ENCODE data around the gene MYCL.
"Not testable (repeated sequence)": the region's sequence is repeated elsewhere in the genome, so short reads cannot be mapped to it uniquely, and the experiment has no call there.

The MYCL gene

DNA sequence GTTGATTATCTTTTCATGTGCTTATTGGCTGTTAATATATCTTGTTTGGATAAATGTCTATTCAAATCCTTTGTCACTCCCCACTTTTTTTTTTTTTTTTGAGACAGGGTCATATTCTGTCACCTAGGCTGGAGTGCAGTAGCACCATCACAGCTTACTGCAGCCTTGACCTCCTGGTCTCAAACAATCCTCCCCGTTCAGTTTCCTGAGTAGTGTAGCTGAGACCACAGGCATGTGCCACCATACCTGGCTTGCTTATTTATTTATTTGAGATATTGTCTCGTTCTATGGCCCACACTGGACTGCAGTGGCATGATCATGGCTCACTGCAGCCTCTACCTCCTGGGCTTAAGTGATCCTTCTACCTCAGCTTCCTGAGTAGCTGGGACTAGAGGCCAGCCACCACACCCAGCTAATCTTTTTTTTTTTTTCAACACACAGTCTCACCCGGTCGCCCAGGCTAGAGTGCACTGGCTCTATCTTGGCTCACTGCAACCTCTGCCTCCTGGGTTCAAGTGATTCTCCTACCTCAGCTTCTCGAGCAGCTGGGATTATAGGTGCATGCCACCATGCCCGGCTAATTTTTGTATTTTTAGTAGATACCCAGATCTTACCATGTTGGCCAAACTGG, 13.9 kb upstream of the MYCL start:
- no peak for DNase-seq

DNA sequence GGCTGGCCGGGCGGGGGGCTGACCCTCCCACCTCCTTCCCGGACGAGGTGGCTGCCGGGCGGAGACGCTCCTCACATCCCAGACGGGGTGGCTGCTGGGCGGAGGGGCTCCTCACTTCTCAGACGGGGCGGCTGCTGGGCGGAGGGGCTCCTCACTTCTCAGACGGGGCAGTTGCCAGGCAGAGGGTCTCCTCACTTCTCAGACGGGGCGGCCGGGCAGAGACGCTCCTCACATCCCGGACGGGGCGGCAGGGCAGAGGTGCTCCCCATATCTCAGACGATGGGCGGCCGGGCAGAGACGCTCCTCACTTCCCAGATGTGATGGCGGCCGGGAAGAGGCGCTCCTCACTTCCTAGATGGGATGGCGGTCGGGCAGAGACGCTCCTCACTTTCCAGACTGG, 11.4 kb upstream of the MYCL start:
- not testable (repeated sequence) for DNase-seq

DNA sequence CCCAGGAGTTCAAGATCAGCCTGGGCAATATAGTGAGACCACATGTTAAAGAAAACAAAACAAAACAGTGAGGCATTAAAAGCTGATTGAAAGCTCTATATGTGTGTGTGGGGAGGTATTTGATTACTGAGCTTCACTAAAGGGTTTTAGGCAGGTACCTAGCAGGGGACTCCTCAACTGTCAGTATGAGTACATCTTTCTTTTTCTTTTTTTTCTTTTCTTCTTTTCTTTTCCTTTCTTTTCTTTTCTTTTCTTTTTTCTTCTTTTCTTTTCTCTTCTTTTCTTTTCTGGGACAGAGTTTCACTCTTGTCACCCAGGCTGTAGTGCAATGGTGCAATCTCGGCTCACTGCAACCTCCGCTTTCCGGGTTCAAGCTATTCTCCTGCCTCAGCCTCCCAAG, 8.5 kb upstream of the MYCL start:
- no peak for DNase-seq

DNA sequence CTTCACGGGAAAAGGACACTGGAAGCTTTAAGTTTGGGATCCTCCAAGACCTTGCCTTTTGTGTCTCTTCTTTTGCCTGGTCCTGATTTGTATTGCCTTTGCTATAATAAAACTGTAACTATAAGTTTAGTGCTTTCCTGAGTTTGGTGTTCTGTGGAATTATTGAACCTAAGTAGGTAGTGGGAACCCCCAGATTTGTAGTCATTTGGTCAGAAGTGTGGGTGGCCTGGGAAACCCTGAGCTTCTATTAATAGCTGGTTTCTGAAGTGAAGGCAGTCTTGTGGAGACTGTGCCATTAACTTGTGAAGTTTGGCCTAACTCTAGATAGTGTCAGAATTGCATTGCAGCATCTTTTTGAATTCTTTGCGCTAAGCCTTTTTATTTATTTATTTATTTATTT, 6.8 kb upstream of the MYCL start:
- no peak for DNase-seq

DNA sequence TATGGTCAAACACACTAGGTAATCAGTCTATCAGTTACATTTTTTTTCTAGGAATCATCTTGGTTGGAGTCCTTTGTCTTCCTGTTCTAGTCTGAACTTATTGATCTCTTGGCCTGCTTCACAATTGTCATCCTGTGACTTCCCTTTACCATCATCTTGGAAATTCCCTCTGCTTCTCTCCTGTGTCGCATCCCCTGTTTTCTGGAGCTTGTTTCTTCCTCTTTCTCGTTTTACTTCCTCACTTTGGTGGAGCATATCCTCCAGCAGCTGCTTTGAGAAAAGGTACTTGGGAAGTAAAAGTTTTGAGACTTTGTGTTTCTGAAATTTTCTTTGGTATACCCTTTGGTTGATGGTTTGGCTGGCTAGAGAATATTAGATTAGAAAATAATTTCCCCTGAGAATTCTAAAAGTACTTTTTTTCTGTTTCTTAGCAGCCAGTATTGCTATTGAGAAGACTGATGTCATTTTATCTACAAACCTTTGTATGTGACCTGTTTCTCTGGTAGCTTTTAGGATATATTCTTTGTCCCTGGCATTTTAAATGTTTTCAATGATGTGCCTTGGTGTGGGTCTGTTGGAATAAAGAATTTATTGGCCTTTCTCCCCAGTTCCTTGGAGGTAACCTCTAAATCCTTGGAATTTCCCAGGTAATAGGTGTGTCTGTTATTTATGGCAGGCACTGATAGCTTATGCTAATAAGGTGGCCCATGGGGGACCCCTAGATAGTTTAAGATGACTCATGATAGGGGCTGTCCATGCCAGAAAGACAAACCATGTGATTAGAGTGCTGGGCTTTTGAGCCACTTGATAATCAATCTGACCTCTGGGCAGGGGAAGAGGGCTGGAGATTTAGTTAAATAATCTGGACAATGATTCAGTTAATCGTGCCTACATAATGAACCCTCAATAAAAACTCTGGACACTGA, 6.1 kb upstream of the MYCL start:
- no peak for DNase-seq

DNA sequence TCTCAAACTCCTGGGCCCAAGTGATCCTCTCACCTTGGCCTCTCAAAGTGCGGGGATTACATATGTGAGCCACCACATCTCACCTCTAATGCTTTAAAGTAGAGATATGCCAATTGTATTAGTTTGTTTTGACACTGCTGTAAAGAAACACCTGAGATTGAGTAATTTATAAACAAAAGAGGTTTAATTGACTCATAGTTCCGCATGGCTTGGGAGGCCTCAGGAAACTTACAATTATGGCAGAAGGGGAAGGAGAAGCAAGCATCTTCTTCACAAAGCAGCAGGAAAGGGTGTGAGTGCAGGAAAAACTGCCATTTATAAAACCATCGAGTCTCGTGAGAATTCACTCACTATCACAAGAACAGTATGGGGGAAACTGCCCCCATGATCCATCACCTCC, 3.5 kb upstream of the MYCL start:
- DNase-seq: no peak

DNA sequence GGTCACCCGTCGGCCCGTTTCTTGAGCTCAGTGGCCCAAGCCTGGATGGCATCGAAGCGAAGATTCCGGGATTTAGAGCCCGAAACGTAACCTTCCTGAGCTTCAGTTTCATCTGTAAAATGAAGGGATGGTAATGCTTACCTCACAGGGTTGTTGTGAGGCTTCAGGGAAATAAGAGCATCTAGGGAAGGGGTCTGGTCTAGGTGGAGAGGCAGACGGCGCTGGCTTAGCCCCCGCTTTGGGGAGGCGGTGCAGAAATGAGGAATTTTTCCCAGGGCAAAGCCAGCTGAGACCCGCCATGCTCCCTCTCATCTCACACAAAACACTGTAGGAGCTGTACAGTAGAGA, 717 bp upstream of the MYCL start:
- DNase-seq: no peak

DNA sequence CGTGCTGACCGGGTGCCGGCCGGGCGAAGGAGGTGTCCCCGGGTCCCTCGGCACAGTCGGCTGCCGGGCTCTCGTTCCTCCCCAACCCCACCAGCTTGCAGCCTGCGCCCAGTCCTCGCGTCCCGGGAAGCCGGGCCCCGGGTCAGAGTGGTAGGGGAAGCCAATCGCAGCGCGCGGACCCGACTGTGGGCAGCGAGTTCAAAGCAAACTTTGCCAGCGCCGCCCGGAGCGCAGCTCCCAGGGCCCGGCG, 328 bp downstream of the MYCL start:
- DNase-seq: no peak

DNA sequence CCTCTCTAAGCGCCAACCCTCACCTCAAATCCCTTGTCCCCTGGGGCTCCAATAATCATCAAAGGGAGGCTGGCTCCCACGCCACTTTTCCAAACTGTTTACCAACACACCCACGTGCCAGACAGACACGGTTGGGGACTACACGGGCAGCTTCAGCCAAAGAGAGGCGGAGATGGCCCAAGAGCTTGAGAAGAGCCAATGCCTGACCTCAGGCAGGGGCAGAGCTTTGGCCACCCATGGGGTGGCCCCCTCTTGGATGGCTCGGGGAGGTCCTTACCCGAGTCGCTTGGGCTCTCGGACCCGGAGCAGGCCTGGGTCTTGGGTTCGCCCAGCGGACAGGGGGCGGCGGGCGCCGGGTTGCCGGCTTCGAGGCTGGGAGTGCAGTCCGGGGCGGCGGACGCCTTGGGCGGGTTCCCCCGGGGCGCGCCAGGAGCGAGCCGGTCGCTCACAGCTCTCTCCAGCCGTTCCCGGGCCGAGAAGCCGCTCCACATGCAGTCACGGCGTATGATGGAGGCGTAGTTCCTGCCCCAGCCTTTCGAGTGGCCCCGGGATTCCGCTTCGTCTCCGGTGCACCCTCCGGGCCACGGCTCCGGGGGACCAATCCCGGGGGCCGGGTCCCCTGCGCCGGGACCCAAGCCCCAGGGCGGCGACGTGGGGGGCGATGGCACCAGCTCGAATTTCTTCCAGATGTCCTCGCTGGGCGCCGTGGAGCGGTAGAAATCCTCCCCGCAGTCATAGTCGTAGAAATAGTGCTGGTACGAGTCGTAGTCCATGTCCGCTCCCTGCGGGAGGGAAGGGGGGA, 854 bp downstream of the MYCL start:
- no peak for DNase-seq

DNA sequence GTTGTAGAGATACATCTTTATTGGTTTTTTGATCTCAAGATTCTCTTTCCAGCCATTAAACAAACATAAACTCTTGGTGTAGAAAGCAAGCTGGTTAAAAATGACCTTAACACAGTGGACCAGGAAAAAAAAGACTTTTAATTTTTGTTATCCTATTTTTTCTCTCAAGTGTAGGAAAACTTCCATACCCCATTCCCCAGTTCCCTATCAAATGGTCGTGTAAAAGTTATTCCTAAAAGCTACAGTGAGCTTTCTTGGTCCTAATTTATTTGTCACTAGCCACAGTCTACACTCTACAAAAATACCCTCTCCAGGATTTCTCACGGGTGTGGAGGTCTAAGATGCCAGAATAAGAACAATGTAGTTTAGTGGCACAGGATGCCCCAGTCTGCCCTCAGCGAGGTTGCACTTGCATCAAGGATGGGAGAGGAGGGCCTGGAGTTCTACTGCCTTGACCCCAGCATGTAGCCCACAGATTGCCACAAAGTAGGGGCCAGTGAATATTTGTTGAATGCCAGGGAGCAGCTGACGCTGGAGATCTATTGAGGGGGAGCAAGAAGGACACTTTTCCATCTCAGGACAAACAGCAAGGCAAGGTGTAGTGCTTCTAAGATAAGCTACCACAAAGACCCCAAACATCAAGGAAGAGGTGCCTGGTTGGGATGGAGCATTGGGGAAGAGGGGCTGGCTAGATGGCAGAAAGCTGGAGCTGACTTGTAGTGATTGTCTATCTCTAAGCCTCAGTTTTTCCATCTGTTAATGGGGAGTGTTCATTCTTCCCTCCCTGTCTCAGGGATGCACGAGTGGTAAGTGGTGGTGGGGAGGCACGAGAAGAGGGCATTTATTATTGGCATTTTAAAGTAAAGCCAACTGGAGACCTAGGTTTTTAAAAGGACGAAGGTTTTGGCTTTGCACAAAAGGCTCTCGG, 1.8 kb downstream of the MYCL start:
- DNase-seq: no peak

DNA sequence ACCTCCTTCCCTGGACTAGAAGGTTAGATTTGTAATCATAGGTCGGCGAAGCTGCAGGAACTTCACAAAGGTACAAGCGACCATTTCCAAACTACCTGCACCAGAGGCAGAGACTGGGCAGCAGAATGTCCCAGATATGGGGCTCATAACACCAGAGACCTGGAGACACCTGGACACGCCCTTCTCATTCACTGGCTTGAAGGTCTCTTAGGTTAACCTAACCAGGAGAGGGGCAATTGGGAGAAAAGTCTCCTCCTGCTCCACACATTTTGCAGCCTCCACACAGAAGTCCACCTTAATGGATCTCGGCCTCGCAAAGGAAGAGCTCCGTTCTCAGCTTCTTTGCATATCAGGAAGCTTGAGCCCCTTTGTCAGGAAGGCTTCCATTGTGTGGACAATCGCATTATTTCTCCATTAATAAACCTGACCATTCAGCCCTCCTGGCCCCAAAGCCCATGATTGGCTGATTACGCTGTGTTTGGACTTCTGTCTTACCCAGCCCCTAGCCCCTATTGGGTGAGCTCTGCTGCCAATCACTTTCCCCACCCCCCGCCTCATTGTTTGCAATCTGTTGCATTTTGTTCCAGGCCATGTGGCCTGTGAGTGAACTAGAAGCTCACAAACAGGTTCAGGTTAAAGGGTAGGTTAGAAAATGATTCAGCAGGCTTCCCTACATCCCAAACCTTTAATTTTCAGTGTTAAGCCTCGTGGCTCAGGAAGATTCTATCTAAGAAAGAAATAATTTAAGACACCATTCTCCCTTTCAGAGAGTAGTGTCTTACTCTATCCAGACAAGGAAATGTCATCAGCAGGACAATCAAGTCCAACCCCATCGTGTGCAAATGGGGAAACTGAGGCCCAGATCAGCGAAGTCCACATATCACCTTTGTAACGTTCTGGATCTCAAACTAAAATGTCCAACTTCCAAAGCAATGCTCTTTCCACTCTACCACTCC, 2.8 kb downstream of the MYCL start:
- DNase-seq: peak; percentile 15 to 43

DNA sequence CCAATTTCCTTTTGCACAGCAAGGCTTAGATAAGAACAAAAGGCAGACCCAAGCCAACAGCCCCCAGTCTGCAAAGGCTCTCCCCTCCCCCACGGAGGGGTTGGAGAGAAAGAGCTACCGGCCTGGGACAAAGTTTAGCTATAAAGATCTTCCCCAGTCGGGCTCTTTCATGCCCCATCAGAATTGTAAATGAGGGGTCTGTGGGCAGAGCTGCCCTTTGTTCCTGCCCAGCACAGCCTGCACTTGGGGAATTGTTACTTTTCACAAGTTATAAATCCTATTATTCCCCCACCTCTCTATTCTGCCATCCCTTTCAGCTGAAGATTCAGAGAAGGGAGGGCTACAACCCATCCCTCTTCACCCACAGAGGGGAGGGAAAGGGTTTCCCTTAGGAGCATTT, 3.5 kb downstream of the MYCL start:
- DNase-seq: no peak

DNA sequence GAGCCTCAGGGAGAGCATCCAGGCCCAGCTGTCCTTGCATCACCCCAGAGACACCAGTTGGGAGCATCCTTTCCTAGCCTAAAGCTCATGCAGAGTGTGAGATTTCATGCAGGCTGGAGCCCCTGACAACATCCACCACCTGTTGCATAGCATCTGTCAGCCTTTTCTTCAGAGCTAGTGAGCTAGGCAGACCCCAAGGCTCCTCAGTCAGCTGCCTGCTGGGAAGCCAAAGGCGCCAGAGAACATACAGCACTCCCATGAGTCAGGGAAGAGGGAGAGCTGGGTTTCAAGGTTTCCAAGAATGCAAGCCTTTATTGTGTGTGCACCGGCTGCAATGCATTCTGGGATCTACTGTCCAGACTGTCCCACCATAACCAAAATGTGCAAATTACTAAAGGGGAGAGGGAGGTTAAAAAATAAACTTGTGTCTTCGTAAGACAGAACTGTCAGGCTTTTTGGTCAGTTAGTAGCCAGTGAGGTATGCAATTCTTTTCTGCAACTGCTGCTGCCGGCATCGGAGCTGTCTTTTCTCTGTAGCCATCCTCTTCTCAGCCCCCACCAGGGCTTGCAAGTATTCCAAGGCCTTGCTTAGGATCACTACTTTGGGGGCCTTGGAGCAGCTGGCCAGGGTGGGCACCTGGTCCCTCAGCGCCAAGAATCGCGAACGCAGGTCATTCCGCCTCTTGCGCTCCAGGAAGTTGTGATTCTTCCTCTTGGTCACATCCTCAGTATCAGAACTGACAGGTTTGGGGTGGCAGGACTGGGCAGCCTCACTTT, 4.6 kb downstream of the MYCL start:
- no peak for DNase-seq

DNA sequence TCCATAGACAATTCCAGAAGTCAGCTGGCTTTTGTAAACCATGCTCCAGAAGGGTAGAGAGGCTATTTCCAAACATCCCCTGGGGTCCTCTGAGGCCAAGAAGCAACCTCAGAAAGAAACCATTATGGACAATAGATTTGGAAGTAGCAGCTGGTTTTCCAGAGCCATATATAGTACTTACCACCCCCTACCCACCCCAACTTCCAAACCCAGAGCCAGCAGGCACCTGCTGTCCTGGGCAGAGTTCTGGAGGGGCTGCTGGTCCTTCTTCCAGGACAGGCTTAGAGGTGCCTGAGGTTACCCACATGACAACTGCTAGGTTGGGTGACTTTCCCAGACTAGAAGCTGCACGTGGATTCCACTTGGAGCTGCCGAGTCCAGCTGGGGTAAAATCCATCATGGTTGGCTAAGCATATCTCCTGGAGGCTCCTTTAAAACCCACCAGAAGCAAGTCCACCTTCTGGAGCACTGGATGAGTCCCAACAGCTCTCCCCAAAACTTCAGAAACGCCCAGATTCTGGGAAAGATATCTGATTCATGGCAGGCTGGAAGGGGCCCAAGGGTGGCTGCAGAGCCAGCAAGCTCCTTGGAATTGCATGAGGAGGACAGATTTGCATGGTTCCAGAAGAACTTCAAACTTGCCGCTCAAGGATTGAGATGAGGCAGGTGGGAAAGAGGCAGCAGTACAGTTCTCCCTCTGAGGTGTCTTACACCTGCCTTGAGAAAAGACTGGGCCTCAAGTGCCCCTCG, 5.8 kb downstream of the MYCL start:
- DNase-seq: no peak

DNA sequence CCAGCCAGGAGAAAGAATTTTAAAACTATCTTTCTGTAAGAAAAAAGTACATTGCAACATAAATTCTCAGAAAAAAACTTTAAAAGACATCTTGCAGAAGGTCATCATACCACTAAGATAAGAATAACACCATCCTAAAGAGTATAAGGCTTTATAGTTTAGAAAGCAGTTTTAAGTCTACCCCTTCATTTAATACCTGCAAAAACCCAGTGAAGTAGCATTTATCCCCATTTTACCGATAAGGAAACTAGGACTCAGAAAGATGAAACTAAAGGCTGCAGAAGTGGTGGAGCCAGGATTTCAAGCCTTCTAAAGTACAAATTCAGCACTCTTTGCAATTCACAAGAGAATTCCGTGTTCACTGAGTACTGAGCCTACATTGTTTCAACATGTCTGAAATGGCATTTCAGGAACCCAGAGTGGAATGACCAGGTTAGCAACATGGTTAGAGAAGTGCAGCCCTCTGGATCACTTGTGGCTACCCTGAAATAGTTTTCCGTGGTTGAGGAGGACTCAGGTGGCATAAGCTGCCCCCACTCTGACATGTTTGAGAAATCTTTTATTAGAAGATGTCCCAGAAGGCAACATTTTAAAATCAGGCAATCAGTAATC, 6.7 kb downstream of the MYCL start:
- DNase-seq: no peak

DNA sequence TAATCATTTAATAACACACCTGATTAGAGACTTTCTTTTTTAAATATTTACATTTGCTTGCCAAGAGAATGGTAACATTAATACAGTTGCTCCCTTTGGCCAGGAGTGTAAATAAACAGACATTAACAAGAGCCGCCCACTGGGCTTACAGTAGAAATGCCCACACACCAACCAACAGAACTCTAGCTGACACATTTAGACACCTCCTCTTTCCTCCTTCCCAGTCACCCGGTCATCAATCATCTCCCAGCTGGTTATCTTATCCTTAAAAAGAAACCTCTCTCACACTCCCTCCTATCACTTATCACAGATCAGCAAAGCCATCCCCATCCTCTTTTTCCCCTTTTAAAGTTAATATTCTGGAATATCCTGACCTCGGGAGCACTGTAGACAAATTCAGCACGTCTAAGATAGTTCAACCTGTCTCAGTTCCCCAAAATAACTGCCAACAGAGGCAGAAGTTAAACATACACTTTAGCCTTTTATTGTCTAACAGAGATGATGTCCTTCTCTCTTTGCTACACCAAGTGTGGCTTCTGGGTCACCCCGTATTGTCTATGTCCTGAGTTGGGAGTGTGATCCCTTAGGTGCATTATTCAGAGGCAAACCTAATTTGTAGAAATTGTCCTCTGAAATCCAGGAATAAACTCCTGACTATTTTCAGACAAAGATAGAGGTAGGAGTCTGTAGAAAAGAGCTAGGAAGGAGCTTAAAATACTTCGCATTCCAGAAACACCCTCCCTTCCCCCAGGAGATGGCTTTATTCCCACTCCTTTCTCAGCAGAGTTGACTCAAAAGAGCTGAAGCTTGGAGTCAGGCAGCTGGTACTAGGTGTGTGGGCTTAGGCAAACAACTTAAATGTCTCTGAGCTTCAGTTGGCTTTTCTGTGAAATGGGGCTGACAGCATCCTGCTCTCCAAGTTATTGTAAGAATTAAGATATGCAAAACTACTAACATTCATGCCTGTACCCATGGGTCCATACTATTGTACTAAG, 8.8 kb downstream of the MYCL start:
- peak in 1 of 2 donors; percentile 16 for DNase-seq

DNA sequence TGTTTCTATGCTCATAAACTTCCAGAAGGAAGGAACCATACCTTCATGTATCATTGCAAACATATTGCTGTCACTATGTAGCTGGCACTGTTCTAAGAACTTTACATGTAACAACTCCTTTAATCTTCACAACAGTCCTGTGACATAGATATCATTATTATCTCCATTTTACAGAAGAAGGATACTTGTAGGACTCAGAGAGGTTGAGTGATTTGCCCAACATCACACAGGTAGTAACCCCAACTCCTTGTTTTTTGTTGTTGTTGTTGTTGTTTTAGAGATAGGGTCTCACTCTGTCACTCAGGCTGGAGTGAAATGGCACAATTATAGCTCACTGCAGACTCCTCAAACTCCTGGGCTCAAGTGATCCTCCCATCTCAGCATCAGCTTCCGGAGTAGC, 10.8 kb downstream of the MYCL start:
- DNase-seq: no peak

DNA sequence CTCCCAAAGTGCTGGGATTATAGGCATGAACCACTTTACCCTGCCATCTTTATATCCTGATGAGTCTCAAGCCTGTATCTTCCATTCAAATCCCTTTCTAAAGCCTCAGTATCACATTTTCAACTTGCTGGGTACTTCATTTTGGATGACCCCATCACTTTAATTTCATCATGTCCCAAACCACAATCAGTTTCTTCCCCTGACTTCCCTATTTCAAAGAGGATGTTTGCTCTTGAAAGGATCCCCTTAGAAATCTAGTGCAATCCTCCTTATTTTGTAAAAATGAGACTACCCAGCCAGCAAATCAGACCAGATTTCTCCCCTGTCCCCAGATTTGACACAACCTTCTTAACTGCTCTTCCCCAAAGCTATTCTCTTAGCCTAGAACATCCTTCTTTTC, 11.4 kb downstream of the MYCL start:
- no peak for DNase-seq

Data from hippocampal formation (tissue), 2 donors.